K562 (cell line): ENCODE data around the gene NKG7. TPM values are rescaled to one million over a fixed set of nuclear protein-coding genes. Genes with fewer than 3 reads are reported as not detected.

Experiments used
- ATF1 ChIP-seq, 2 experiments: fragments of 450-650 bp in 1 of 2; IDR thresholded peaks; 2 replicates each; pipeline ENCODE4 v1.6.1; 2016; ENCODE audit warnings: missing compliant biosample characterization in 1 of 2, missing genetic modification characterization in 1 of 2
- ATF6 ChIP-seq: sonication (generic); formaldehyde crosslinking; IDR thresholded peaks from 2 replicates; pipeline ENCODE4 v1.4.0; 2020; ENCODE audit warnings: mild to moderate bottlenecking, missing genetic modification reagents
- BRCA1 ChIP-seq, 2 experiments: fragments of 450-650 bp in 1 of 2; sonication (generic) in 1 of 2; formaldehyde crosslinking in 1 of 2; IDR thresholded peaks; 2 replicates each; pipeline versions ENCODE4 v1.5.0 to v1.6.1; 2017 to 2020; ENCODE audit warnings: mild to moderate bottlenecking in 1 of 2, missing genetic modification reagents in 1 of 2
- EZH2 ChIP-seq: IDR thresholded peaks from 2 replicates; pipeline ENCODE4 v1.6.1; 2012; ENCODE audit warnings: low read depth, mild to moderate bottlenecking, inconsistent platforms, low read length, borderline replicate concordance
- HDAC1 ChIP-seq, 2 experiments: fragments of 450-650 bp; IDR thresholded peaks; 2 replicates each; pipeline ENCODE4 v1.6.1; 2016 to 2017; ENCODE audit warnings: inconsistent platforms in 1 of 2, mild to moderate bottlenecking in 1 of 2, moderate library complexity in 1 of 2
- LCOR ChIP-seq: sonication (generic); formaldehyde crosslinking; IDR thresholded peaks from 2 replicates; pipeline ENCODE4 v1.8.0; 2022; ENCODE audit warnings: mild to moderate bottlenecking, missing genetic modification reagents
- NFE2 ChIP-seq: IDR thresholded peaks from 2 replicates; pipeline ENCODE4 v1.6.1; 2014; ENCODE audit warnings: antibody characterized with exemption, low read depth
- NFIX ChIP-seq: fragments of 250-450 bp; sonication (Bioruptor Pico); IDR thresholded peaks from 2 replicates; pipeline ENCODE4 v1.4.0; 2020; ENCODE audit warnings: low read depth, mild to moderate bottlenecking, moderate library complexity
- OTX1 ChIP-seq: fragments of 450-650 bp; formaldehyde crosslinking; IDR thresholded peaks from 2 replicates; pipeline ENCODE4 v1.4.0; 2022; ENCODE audit warnings: mild to moderate bottlenecking
- PHF20 ChIP-seq: fragments of 450-650 bp; IDR thresholded peaks from 2 replicates; pipeline ENCODE4 v1.6.1; 2018; ENCODE audit not compliant: partially characterized antibody
- SPI1 ChIP-seq: IDR thresholded peaks from 2 replicates; pipeline ENCODE4 v1.6.1; 2011; ENCODE audit warnings: low read depth, low read length, control low read depth, borderline replicate concordance
- SREBF1 ChIP-seq: fragments of 150-350 bp; IDR thresholded peaks from 2 replicates; pipeline ENCODE4 v1.6.1; 2014; ENCODE audit warnings: antibody characterized with exemption, low read depth, low read length, borderline replicate concordance
- SREBF2 ChIP-seq: sonication (generic); formaldehyde crosslinking; IDR thresholded peaks from 2 replicates; pipeline ENCODE4 v1.4.0; 2020; ENCODE audit warnings: mild to moderate bottlenecking, missing genetic modification reagents
- VEZF1 ChIP-seq: fragments of 200-800 bp; sonication (Bioruptor generic); IDR thresholded peaks from 2 replicates; pipeline ENCODE4 v1.6.1; 2017; ENCODE audit warnings: missing genetic modification characterization, missing compliant biosample characterization
- ZNF398 ChIP-seq: fragments of 250-450 bp; sonication (Bioruptor Pico); IDR thresholded peaks from 2 replicates; pipeline ENCODE4 v1.8.0; 2021; ENCODE audit warnings: moderate library complexity, mild to moderate bottlenecking, inconsistent platforms
- polyA plus RNA-seq, 8 experiments: library from polyadenylated mRNA; depleted of rRNA in 4 of 8; stranded (reverse) in 5 of 8; unstranded in 3 of 8; fragments of >200 nt; fragmentation: Nextera tagmentation in 2 of 8; fragmentation: Illumina TruSeq in 1 of 8; extraction: Ambion mirVana in 2 of 8; extraction: Trizol in 1 of 8; gene quantifications; 2 replicates each; pipeline versions ENCODE4 v1.2.1 to v1.2.3, GENCODE V29; 2011 to 2014; ENCODE audit warnings: inconsistent platforms in 1 of 8, missing spikeins in 1 of 8
- total RNA-seq, 7 experiments: library from RNA; depleted of rRNA in 6 of 7; stranded (reverse); fragments of >200 nt in 6 of 7; fragmentation: Illumina TruSeq in 2 of 7; extraction: Trizol in 2 of 7; gene quantifications; 2 replicates each; pipeline versions ENCODE4 v1.2.1 to v1.2.3, GENCODE V29; 2011 to 2021; ENCODE audit warnings: low replicate concordance in 1 of 7

NKG7 gene
- total and polyA plus RNA-seq, 9 of the 15 experiments (the other 6 are each of a cell fraction or from before 2014, with no cell fraction given): 0.30 to 0.70 (median 0.51) TPM; not detected in 2

GRCh38 chr19:51417107-51417809 lies 44.8 kb upstream of the NKG7 start, which contains the start of gene SIGLEC10 (continued):
- TF ChIP-seq EZH2 (no peak), ATF1 (CRISPR knock-in tag; IDR thresholded peaks at IDR 0.05) (no peak), ATF1 (tag; IDR thresholded peaks at IDR 0.05) (no peak), HDAC1 (IDR thresholded peaks at IDR 0.05) (no peak), NFE2 (no peak), SPI1 (peak; percentile 63; the same call in 1 of the 2 replicates), SREBF1 (no peak), ZNF398 (CRISPR knock-in tag) (no peak), BRCA1 (IDR thresholded peaks at IDR 0.05) (no peak), BRCA1 (CRISPR knock-in tag; IDR thresholded peaks at IDR 0.05) (no peak), ATF6 (CRISPR knock-in tag) (no peak), LCOR (CRISPR knock-in tag) (no peak), SREBF2 (no peak), NFIX (CRISPR knock-in tag) (no peak), VEZF1 (CRISPR knock-in tag) (no peak), OTX1 (CRISPR knock-in tag) (no peak), PHF20 (no peak)
